ENCODE data around the gene SRD5A3.

Gene SRD5A3

DNA sequence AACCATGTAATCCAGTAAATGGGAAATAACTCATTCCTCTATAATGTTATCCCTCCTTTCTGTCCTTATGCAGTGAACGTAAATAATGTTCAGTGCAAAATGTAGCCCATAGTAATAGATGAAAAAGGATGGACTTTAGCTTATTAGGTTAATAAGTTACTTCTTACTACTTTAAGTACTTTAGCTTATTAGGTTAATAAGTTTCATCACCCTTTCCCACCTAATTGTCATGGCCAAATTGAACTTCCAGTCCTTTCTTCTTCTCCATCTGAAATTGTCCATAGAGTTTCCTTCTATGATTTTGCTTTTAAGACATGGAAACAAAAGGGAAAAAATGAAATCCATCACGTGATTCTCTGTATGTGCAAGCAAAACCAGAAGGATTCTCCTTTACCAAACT lies 34.5 kb downstream of the SRD5A3 start:
- DNase-seq = no peak

DNA sequence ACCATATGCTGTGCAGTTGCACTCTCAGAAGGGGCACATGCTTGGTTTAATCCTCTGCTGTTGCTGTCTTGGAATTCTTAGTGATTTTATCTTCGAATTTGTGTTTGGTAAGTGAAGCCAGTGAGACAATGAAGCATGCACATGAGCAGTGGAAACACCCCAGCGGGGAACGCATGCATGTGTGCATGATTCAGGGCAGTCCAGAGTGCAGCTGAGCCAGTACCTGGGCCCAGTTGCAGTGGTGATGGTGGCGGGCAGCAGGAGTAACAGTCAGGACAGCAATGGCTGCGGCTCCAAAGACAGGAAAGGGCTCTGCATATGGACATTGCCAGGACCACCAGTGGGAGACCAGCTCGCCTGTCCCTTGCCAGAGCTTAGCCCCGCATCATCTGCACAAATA lies 35.5 kb downstream of the SRD5A3 start:
- no peak for DNase-seq

DNA sequence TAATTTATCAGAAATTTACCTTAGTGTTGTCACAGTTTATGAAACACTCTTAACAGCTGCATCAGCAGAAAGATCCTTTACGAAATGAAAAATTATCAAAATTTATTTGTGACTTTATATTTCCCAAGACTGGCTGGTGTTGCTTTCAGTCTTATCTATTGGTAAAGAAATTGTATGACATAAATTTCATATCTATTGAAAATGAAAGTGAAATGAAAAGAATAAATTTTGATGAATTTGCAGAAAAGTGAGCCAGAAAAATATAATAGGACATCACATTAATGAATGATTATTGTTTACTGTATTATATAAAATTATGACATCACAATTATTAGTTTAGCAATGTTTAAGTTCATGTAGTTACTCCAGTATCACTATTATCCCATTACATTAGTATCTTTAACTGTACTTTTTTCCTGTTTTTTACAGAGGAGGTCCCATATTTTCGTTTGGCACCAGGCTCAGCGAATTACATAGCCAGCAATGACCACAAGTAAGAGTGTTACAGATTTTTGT lies 36.5 kb downstream of the SRD5A3 start:
- DNase-seq = no peak

DNA sequence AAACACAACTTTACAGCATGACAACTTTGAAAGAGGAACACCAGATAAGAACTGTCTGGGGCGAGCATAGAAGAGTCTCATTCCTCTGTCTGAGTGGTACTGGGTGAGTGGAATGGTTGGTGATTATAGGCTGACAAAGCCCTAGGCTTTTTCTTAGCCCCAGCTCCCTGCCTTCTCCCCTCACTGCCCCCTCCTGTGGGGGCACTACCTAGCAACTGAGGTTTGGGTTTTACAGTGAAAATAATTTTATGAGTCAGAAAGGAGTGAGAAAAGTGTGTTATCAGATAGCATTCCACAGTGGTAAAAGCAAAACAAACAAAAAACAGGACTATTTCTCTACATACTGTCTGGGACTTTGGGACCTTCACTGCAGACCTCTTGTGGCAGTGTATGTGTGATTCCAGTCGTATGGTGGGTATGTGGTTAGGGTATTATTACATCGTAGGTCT lies 39.2 kb downstream of the SRD5A3 start:
- no peak for DNase-seq

DNA sequence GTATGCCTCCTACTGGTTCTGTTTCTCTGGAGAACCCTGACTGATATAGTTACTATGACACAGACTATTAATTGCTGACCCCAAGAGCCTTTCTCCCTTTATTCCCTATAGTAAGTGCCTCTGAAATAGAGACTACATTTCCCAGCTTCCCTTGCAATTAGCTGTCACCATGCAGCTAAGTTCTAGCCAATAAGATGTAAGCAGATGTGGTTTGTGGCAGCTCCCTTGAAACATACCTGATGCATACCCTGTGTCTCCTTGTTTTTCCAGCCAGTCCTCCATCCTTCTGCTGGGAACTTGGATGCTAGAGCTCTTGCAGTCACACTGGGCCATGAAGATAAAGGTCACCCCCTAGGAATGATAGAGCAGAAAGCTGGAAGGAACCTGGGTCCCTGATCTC lies 40.0 kb downstream of the SRD5A3 start:
- DNase-seq = no peak

DNA sequence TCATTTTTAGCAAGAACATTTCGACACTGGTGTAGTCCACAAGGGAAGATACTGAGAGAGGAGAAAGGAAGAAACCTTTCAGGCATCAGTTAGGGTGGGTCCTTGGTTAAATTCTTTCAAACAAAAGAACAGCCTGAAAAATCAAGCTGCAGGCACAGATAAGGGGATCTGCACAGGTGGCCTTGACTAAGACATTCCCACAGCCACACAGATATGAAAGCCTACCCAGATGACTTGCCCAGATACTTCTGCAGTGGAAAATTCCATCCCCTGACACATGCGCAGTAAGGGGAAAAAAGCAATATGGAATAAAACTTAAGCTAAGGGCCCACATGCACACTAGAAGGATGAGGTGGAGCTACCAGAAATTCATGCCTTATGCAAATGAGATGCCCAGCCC lies 40.8 kb downstream of the SRD5A3 start:
- no peak for DNase-seq

DNA sequence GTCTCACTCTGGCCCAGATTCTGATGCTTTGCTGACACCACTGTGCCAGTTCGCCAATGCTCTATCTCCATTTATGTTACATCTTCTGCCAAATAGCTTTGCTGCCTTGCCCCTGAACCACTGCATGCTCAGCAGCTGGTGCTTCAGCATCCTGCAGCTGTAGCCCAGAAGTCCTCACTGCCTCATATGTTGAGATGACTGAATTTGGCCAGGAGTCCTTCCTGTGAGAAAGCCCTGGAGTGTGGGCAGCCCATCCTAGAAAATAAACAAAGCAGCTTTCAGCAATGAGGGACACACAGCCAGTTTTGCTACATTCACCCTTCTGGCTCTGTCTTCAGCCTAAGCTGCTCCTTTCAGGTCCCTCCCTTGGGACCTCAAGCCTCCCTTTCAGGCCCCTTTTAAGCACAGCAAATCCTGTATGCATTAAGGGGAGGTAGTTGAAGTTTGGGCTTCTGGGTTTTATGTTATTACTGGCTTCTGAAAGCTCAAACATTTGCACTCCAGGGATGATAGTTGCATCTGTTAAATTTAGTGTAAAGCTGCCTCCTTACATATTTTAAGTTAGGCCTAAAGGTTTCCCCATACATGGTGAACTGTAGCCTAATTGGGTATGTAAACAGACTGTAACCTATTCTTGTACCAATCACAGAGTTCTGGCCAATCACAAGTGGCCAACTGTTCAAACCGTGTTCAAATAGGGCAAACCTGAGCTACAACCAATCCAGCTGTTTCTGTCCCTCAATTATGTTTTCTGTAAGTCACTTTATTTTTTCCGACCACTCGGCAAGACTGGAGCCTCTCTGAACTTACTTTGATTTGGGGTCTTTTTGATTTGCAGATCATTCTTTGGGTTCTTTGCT lies 47.6 kb downstream of the SRD5A3 start:
- DNase-seq = no peak

DNA sequence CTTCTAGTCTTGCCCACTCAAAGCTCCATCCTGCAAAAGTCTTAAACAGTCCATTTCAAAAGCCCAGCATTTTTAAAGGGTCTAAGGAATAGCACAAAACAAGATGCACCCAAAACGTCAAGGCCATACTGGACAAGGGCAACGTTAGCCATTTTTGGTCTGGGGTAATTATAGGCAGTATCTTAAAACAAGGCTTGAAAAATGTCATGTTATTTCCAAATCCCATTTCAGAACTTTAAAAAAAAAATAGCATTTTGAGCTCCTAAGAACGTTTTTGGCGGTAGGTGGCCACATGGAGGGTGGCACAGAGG lies 49.1 kb downstream of the SRD5A3 start:
- DNase-seq = no peak

DNA sequence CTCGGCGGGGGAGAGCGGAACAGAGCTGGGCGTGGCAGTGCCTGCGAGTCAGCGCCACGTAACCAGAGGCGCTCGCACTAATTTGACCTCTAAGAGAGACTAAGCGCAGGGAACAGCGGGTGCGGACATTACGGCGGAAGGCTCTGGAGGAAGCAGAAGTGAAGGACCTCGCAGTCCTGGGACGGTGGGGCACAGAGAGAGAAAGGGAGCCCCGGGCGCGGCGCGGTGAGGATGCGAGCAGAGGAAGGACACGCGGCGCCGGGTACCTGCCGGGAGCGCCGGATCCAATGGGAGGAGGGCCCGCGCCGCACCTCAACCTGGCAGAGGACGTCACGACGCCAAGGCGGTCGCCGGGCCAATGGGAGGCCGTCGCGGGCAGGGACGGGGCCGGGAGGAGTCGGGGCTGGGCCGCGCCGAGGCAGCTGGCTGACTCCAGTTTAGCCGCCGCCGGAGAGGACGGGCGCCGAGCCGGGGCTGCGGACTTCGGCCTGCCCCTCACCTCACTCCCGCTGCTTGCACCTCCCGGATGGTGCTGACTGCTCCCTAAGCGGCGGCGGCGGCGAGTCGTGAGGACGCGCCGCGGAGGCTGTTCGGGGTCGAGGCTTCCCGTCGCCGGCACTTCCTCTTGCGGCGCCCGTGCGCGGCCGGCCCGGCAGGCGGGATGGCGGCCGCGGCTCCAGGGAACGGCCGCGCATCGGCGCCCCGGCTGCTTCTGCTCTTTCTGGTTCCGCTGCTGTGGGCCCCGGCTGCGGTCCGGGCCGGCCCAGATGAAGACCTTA lies 49.7 kb downstream of the SRD5A3 start, which contains the start of gene TMEM165:
TMEM165 (plus strand) TSS at position 429 of the 779 bp plus-strand sequence; CDS start at position 662, 233 bp downstream.
- DNase-seq = peak; percentile 91 to 92

DNA sequence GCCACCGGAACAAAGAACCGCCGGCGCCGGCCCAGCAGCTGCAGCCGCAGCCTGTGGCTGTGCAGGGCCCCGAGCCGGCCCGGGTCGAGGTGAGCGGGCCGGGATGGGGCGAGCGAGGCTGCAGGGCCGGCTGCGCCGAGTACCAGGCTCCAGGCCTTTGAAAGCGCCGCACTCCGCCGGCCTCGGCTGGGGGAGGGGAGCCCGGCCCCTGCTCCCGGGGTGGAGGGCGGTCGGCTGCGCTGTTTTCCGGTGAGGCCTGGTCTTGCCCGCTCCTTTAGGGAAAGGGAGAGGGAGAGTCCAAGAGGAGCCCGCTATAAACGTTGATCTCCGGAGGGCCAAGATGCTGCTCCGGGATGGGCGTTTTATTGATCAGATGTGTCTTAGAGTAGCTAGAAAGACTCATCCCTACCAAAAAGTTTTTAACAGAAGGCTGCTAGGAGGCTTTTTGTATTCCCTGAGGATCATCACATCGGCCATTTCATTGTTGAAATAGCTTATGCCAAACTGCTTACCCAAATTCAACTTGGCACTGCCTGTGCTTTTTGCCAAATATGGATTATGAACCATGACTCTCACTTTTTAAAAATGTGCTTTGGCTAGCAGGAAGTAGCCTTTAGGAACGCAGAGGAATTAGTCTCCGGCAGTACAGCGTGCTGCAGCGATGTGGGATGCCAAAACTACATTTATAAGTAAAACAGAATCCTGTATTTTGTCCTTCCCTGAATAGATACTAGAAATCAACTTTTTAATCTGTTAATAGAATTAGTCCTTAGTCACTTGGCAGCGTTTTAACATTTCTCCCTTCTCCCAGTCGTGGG lies 50.5 kb downstream of the SRD5A3 start:
- peak; percentile 31 to 48 for DNase-seq

DNA sequence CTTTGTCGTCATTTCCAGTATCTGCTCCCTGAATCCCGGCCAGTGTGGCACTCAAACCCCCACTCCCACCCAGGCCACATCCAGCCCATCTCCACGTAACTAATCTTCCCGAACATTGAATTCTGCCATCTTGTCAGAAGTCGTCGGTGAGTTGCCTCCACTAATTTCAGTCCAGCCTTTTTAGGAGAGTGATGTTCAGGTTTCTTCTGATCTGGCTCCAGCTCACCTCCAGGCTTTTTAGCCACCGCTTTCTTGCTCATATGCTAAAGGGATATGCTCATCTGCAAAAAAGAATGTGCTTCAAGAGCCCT lies 51.0 kb downstream of the SRD5A3 start:
- DNase-seq = no peak

DNA sequence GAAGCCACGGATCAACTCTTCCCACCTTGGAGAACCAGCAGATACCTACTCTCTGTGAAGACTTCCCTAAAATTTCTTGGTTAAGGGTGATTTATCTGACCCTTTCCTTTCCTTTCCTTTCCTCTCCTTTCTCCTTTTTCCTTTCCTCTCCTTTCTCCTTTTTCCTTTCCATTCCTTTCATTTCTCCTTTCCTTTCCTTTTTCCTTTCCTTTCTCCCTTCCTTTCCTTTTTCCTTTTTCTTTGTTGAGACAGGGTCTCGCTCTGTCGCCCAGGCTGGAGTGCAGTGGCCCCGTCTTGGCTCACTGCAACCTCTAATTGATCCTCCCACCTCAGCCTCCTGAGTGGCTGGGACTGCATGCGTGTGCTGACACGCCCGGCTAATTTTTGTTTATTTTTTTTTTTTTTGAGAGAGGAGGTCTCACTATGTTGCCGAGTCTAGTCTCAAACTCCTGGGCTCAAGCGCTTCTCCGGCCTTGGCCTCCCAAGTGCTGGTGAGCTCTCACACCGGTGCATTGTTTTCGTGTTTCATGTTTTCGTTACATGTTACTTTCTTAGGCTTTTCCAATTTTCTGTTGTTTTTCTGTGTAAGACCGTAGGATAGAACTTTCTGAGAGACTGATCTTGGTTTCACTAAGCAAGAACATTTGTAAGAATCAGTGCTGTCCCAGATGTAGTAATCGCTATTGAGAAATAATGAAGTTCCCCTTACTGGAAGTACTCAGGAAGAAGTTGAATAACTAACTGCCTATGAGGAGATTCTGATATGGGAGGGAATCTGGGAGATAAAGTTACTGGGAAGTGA lies 51.7 kb downstream of the SRD5A3 start:
- no peak for DNase-seq

DNA sequence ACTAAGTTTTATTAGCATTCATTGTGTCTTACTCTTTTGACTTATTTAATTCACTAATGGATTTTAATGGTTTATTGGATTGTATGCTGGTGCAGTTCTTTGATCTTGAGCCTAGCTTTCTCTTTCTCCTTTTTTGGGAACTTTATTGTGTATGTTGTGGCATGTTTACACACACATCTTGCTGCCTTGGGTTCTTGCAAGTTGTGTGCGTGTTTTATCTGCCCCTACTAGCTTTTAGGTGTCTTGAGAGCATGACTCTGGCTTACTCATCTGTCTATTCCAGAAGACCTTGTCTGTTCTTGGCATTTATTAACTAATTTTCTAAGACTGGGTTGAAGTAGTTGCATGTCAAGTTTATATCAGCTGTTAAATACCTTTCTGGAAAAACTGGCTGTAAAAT lies 52.4 kb downstream of the SRD5A3 start:
- no peak for DNase-seq

DNA sequence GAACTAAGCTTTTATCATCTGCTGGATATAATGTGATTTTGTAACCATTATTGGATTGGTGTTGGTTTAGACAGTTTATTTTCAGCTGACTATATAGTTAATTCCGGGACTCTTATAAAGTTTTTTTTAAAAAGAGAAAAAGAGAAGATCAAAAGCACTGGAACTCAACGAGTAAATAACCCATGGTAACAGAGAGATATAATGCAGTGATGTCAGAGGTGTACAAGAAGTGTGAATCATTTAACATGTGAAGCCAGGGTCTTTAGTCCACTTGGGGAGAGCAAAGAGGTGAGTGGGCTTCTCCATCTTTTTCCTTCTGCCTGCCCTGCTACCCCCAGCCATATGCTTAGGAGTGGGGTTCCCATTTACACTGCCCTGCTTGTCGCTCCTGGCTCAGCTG lies 52.9 kb downstream of the SRD5A3 start:
- no peak for DNase-seq

DNA sequence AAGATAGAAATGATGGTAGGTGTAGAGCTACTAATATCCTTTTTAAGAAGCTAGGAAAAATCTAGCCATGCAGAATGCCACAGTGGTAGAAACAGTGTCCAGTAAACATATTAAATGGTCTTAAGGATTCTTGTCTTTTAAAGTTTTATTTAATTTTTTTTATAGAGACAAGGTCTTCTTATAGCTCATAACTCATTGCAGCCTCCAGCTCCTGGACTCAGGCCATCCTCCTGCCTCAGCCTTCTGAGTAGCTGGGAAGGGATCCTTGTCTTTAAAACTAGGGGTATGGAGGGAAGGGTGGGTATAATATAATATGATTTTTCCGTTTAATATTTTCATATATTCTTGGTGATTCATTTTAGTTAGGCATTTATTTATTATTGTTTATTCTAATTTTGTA lies 53.5 kb downstream of the SRD5A3 start:
- no peak for DNase-seq

DNA sequence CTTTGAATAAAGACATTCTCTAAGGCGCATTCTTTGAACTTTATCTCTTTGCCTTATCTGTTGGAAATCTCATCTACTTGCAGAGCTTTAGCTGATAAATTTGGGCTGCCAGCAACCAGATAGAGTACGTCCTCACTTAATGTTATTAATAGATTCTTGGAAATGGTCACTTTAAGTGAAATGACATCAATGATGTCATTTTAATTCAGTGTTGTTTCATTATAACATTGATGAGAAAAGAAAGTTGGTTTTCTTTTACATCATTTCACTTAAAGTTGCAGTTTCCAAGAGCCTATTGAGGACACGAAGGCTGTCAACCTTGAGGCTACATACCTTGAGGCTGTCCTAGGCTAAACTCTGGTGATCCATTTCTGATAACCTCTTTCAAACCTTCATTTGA lies 59.0 kb downstream of the SRD5A3 start:
- DNase-seq = no peak

DNA sequence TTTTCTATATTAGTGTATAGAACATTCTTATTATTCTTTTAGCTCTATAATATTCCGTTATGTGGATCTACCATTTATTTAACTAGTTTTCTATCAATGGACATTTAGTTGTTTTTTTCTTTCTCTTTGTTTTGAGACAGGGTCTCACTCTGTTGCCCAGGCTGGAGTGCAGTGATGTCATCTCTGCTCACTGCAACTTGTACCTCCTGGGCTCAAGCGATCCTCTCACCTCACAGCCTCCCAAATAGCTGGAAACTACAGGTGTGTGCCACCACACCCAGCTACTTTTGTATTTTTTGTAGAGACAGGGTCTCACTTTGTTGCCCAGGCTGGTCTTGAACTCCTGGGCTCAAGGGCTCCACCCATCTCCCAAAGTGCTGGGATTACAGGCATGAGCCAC lies 60.5 kb downstream of the SRD5A3 start:
- no peak for DNase-seq

DNA sequence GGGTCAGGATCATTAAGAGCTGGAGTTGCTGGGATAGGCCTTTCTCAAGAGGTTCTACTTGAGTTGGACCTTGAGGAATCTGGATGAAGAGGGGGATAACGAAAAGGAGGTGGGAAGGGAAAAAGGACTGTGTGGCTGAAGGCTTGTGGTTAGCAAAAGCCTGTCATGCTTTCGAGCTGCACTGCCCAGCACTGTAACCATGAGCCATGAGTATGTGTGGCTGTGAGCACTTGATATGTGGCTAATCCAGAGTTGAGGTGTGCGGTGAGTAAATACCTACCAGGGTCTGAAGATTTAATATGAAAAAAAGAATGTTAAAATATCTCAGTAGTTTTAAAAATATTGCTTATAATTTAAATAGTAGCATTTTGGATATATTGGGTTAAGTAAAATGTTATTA lies 61.1 kb downstream of the SRD5A3 start:
- DNase-seq = no peak

DNA sequence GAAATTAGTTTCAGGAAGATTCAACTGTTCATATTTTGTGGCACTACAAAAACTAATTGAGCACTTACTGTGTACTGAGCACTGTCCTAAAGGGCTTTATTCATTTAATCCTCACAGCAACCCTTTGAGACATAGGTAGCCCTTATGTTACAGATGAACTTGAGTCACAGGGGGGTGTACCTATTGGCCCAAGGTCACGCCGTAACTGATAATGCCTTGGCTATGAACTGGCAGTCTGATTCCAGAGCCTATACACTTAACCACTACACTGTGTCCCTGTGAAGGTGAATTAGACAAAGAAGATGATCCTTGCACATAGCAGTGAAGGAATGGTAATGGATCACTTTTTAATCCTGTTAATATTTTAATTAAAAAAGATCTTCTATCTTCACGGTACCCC lies 61.7 kb downstream of the SRD5A3 start:
- DNase-seq = no peak

DNA sequence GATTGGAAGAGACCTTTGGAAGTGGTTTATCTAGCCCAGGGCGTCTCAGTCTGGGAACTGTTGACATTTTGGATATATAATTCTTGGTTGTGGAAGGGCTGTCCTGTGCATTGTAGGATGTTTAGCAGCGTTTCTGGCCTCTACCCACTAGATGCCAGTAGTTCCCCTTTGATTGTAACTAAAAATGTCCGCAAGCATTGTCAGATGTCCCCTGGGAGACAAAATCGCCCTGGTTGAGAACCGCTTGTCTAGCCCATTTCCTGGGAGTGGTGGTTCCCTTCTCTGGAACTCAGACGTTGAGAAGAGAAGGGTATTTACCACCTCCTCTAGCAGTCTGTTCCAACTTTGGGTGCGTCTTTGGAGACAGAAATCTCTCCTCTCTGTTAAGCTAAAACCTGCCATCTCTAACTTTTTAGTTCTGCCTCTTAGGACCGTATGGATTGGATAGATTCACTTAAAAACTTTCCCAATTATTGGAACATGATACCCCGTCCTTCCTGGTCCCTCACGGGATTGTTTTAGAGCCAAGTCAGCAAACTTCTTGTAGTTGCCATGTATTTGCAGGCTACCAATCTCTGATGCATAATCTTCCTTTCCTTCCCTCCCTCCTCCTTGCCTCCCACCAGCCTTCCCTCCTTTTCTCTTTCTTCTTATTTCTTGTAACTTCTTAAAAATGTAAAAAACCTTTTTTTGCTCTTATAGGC lies 63.6 kb downstream of the SRD5A3 start:
- no peak for DNase-seq

DNA sequence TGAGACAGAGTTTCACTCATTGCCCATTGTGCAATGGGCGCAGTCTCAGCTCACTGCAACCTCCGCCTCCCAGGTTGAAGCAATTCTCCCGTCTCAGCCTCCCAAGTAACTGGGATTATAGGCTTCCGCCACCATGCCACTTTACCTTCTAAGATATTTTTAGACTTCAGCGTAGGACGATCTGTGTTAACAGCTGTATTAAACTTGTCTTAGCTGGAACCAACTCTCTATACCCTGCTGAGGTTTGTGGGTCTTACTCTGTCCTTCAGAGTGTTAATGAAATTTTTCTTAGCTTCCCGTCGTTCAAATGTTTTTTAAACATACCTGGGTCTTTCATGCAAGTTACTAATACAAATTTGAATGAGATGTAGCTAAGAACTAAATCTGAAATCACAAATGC lies 64.4 kb downstream of the SRD5A3 start:
- no peak for DNase-seq

DNA sequence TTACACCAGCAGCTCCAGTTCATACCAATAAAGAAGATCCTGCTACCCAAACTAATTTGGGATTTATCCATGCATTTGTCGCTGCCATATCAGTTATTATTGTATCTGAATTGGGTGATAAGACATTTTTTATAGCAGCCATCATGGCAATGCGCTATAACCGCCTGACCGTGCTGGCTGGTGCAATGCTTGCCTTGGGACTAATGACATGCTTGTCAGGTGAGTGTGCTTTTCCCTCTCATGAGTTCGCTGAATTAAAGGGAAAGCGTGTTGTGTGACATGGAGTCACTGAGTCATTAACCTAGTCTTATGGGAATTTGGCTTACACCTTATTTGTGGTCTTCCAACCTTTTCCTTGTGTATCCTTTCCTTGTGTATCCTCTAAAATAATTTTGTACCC lies 65.6 kb downstream of the SRD5A3 start:
- DNase-seq = no peak

All from stimulated activated CD4-positive, alpha-beta T cell treated with anti-CD3 and anti-CD28 coated beads, Interleukin-2, amount 100 ng/mL, for 24 hours (primary cell).